GM10847 (cell line): ENCODE results near the gene PDGFD.

Experiments used
- POLR2A ChIP-seq: IDR thresholded peaks from 2 replicates; pipeline ENCODE4 v1.6.1; 2011; ENCODE audit not compliant: insufficient read length; ENCODE audit errors: extremely low read depth

PDGFD gene

GRCh38 chr11:103948187-103948763 is 215.7 kb downstream of the PDGFD start:
- TF ChIP-seq POLR2A: no peak

GRCh38 chr11:103947546-103947919 is 216.4 kb downstream of the PDGFD start:
- TF ChIP-seq POLR2A: no peak

- no peak for TF ChIP-seq POLR2A
Observed at GRCh38 chr11:103946793-103947545, 217.0 kb downstream of the PDGFD start.

- no peak for TF ChIP-seq POLR2A
Observed at GRCh38 chr11:103944251-103944940, 219.6 kb downstream of the PDGFD start.

- no peak for TF ChIP-seq POLR2A
Observed at GRCh38 chr11:103942646-103943045, 221.3 kb downstream of the PDGFD start.

GRCh38 chr11:103940551-103940950 is 223.4 kb downstream of the PDGFD start:
- TF ChIP-seq POLR2A: no peak

DNA sequence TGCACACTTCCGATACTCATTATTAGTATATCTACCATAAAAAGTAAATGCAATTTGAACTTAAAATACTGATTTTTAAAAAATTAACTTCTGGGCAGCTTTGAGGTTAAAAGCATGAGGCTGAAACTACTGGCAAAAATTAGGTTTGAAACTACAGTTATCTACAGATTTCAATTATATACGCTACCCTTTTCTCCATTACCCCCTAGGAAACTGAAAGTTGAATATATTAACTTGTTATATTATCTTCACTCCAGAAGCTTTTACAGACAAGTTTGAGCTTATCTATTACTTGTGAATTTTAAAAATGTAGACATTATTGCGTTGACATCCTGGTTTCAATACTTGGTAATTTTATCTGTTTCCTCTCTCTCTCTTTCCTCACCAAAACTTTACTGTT is 224.3 kb downstream of the PDGFD start:
- no peak for TF ChIP-seq POLR2A

GRCh38 chr11:103936059-103936458 is 227.9 kb downstream of the PDGFD start:
- TF ChIP-seq POLR2A: no peak

DNA sequence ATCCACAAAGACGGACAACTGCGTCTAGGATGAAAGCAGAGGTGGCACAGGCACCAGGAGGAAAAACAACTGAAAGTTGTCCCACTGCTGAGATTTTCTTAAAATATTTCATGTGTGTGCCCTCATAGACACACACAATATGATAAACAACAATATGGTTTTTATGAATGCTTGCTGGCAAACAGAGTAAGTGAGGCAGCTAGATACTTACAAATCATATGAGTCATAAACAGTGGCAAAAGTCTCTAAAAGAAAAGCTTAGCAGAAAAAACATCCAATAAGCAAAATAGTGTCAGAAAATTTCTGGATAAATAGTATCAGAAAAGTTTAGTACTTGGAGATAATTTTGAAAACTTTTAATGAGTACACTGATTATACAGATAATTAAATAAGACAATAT is 228.7 kb downstream of the PDGFD start:
- TF ChIP-seq POLR2A: no peak

- no peak for TF ChIP-seq POLR2A
Observed at GRCh38 chr11:103929170-103929903, 234.6 kb downstream of the PDGFD start.

- no peak for TF ChIP-seq POLR2A
Observed at GRCh38 chr11:103928802-103929161, 235.2 kb downstream of the PDGFD start.

DNA sequence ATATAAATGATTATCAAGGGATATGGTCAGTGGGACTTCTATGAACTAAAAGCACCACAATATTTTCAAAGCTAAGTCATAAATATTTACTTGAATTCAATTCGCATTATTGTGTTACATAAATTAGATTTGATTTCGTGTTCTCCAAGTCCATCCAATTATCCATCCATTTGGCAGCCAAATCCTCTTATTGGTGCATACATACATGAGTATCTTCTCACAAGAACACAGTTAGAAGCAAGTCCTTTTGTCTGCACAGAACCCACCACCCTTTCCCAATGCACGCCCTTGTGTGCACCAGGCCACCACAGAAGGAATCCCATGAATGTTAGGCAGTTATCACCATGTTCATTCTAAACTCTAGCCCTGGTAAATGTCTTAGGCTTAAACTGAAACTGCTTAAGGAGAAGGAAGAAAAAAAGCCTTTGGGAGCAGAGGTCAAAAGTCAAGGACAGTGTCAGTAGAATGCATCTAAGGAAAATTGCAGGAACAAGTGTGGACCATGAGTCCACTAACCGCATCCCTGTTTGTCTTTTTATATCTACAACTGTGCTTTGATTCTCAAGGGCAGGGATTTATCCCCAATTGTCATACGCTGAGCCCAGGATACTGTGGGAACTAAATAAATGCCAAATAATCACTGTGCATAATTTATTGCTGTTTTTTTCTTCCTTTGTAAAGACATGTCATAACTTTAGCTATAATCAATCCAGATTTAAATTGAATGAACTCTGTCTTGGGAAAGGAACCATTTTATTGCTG is 235.7 kb downstream of the PDGFD start:
- no peak for TF ChIP-seq POLR2A

GRCh38 chr11:103927535-103927934 is 236.4 kb downstream of the PDGFD start:
- no peak for TF ChIP-seq POLR2A

DNA sequence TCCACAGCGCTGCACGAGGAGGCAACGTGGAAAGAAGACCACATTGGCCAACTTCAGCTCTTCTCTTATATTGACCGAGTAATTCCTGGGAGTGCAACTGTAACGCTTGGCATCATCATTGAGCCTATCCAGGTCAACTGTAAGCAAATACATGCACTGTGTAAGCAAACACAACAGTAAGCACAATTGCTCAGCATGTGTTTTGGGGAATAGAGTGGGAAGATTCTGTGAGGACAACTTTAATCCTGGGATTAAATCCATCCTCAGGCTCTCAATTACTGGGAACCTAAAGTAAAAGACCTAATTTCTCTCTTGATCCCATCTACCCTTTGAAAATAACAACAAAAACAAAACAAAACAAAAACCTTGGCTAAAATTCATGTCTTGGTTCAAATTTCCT is 237.0 kb downstream of the PDGFD start:
- TF ChIP-seq POLR2A: no peak
